Measurements from ENCODE around the gene PBX3.

DNA sequence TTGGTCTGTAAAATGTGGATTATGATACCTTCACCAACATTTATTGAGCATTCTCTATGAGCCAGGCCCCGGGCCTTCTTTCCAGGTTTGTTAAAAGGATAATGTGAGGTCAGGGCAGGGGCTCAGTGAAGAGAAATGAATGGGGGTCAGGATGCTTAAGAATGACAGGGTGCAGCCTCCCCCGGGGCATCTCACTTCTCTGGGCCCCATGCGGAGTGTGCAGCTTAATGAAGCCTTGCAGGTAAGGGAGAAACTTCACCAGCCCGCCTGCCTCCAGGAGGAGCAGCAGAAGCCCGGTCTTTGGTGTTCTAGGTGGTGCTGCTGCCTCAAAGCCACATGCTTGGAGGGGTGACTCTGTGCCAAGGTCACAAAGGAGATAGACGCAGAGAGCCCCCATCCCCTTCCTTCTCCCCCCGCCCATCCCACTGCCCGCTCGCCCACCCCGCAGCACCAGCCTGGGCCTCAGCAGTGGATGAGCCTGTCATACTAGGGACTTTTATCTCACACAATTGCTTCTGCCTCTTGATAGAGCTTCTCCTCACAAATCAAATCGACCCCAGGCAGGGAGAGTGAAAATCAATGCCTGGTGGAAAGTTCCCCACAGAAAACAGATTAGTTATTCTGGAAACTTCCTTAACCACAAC, 244.8 kb downstream of the PBX3 start:
- TF ChIP-seq, protein P1, sequence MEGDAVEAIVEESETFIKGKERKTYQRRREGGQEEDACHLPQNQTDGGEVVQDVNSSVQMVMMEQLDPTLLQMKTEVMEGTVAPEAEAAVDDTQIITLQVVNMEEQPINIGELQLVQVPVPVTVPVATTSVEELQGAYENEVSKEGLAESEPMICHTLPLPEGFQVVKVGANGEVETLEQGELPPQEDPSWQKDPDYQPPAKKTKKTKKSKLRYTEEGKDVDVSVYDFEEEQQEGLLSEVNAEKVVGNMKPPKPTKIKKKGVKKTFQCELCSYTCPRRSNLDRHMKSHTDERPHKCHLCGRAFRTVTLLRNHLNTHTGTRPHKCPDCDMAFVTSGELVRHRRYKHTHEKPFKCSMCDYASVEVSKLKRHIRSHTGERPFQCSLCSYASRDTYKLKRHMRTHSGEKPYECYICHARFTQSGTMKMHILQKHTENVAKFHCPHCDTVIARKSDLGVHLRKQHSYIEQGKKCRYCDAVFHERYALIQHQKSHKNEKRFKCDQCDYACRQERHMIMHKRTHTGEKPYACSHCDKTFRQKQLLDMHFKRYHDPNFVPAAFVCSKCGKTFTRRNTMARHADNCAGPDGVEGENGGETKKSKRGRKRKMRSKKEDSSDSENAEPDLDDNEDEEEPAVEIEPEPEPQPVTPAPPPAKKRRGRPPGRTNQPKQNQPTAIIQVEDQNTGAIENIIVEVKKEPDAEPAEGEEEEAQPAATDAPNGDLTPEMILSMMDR (IDR thresholded peaks at IDR 0.05): no peak
- TF ChIP-seq POLR2A (IDR thresholded peaks at IDR 0.05): no peak
